ENCODE data around the gene TFAP2D.

TFAP2D gene

DNA sequence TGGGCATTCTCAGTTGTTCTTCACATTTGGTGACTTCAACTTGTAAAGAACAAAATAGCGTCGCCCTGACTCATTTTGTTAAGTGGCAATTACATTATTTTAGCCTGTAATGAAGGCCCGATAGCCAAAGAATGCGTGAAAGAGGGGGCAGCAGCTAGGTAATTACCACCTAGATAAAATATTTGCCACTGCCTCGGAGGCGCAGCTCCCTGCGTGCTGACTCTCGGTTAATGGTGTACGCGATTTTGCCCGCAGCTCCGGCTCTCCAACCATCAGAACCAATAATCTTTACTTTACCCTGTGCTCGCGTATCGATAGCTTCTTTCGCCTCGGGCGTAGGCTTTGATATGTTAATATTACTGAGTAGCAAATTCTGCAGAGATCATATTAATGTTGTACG lies 8.7 kb downstream of the TFAP2D start:
- no peak for DNase-seq

DNA sequence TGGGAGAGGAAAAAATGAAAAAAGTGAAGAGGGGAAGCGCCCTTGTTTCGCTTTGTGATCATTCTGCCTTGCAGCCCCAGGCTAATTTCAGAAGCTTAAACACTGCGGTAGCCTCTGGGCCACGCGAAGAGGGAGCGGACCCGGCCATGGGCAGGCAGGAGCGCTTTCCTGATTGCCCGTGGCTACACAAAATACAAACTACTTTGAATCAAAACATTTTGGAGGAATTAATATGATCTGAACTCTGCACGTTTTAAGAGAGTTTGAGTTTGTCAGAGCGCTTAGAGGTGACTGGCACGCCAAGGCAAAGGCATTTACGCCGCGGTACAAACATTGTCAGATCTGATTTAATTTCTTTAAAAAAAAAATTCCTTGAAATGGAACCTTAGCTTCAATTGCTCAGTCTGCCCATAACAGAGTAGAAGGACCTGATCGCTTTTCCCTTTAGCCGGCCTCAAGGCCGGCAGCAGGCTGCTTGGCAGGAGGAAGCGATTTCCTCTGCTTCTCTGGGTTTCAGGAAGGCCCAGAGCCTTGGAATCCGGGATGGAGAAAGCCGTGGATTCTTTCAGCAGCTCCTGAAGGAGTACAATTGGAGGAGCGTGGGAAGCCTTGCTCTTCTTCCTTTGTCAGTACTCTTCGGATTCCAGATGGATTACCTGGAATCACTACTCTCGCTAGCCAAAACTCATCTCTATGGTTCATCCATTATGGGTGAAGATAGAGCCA lies 9.7 kb downstream of the TFAP2D start:
- DNase-seq: no peak

- no peak for DNase-seq
Observed at GRCh38 chr6:50724381-50725124, 11.2 kb downstream of the TFAP2D start.

DNA sequence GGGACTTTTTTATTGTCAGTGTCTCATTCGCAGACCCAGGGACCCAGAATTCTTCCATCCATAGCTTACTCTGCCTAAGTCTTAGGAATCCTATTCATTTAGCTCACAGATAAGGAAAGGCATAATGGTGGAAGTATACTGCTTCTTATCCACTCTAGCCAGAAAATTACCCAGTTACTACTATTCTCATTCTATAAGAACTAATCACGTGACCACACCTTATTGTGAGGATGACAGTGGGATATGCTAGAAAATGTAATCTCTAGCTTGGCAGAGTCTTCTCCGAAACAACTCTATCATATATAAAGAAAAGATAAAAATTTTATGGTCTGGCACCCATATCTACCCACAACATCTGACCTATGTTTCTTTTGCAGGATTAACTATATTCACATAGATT lies 21.2 kb downstream of the TFAP2D start:
- no peak for DNase-seq

GRCh38 chr6:50742161-50742560 lies 28.8 kb downstream of the TFAP2D start:
- DNase-seq: no peak

DNA sequence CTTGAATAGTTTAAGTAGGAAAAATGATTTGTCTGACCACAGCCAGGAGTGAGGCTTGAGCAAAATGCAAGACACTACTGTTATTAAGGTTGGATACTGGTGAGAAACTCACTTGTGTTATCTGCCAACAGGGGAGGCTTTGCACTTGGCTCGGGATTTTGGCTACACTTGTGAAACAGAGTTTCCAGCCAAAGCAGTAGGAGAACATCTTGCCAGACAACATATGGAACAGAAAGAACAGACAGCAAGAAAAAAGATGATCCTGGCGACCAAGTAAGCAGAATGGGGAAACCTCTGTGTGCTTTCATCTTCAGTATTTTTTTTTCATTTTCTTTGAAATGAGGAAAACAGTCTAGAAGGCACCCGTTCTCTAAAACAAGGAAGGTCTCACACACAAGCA lies 31.6 kb downstream of the TFAP2D start:
- DNase-seq: no peak

DNA sequence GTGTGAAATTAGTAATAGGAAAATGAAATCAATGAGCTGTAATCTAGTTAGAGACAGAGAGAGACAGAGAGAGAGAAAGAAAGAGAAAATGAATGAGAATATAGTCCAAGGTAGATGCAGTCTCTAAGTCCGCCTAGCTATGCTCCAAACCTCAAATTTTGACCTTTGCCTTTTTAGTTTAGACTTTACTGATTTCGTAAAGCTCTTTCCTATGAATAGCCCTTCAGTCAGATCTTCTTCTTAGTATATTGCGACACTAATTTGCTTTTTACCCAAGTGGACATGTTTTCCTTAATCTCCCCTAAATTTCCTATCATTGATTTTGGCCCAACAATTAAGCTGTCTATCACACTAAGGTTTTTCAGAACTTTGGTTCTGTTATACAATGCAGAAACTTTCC lies 49.5 kb downstream of the TFAP2D start:
- no peak for DNase-seq

DNA sequence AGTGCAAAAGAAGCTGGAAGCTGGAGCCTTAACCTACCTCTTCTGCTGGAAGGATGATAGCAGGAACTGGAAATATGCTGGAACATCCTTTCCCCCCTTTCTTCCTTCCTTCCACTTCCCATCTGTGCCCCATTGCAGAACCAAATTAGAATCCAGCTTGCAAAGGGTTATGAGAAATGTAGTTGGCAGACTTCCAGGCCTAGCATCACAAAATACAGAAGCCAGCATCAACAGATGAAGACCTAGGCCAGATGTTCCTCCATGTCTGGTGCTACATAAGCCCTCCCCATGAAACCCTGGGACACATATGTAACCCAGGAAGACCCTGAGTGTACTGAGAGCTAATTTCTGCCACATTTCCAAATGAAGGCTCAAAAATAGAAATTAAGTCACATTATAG lies 65.4 kb downstream of the TFAP2D start:
- DNase-seq: no peak

DNA sequence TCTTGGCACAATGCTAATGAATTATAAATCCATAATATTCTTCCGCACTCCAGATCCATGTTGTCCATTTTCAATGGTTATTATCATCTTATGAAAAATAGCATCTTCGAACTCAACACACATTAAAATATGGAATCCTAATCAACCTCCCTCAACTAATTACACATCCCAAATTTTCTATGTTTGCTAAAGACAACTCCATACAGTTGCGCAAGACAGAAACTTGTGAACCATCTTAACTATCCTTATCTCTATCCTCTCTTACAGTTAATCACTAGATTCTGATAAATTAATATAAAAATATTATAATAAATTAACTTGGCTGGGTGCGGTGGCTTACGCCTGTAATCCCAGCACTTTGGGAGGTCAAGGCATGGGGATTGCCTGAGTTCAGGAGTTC lies 67.1 kb downstream of the TFAP2D start:
- DNase-seq: no peak

GRCh38 chr6:50785921-50786320 lies 72.6 kb downstream of the TFAP2D start:
- DNase-seq: no peak

DNA sequence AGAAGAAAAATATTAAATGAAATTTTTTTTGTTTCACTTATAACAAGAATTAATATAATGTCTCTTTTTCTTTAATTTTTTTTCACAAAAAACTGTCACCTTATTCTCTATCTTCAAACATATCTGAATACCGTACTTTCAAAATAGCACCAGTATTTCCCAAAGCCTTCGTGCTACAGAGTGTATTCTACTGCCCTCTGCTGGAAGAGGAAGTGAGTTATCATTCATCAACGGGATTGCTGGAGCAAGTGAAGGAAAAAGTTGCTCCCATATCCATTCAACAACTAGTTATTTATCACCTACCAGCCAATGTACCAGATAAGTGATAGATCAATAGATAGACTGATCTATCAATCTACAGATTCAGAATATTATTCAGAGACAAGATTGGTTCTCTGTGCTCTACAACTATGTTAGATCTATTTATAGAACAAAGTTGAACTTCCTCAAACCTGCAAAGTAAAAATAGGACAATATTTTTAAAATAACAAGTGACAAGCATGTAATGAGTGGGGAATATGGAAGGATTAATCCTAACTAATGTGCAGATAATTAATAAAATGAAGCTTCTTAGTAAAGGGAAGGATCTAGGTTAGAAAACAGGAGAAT lies 78.7 kb downstream of the TFAP2D start:
- no peak for DNase-seq

DNA sequence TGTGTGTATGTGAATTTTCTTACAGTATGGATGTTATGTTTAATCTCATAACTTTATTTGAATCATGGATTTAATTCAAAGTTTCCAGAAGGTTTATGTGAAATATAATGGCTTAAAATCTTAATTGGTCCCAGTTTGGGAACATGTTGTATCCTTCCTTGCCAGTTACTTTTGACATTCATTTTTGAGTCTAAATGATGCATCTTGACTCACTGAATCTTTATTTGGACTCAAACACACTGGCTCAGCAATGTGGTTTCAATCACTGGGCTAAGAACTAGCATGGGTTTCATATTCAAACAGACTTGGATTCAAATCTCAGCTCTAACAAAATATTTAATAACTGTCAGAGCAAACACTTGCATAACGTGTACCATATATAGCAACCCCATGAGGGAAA lies 79.4 kb downstream of the TFAP2D start:
- no peak for DNase-seq

DNA sequence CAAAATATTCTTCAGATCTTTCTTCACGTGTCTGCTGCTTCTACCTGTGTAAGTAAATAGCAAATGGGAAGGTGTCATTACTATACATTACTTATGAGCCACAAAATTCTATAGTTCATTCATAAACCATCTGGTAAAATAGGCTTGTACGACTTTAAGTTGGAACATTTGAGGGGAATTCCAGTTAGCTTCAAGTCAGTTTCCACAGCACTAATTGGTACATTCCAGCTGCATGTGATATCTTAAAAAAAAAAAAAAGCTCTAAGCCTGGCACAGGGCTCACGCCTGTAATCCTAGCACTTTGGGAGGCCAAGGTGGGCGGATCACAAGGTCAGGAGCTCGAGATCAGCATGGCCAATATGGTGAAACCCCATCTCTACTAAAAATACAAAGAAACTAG lies 82.2 kb downstream of the TFAP2D start:
- no peak for DNase-seq

GRCh38 chr6:50804283-50804682 lies 91.0 kb downstream of the TFAP2D start:
- no peak for DNase-seq

DNA sequence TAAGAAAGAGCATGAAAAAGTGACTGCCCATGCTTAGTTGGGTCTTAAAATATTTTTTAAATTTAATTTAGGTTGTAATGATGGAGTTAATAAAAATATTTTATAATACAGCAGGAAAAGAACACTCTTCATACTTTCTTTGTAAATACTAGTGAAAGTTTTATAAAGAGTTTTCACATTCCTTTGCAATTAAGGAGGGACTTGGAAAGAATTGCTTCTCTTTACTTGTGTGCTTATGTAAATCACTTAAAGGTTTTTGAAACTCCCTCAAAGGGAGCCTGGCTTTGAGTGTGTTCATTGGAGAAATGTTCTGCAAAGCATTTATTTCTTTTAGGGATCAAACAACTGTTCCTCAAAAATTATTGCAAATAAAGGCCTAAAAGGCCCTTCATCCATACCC lies 93.7 kb downstream of the TFAP2D start:
- DNase-seq: no peak

GRCh38 chr6:50815436-50816114 lies 102.2 kb downstream of the TFAP2D start:
- DNase-seq: no peak

DNA sequence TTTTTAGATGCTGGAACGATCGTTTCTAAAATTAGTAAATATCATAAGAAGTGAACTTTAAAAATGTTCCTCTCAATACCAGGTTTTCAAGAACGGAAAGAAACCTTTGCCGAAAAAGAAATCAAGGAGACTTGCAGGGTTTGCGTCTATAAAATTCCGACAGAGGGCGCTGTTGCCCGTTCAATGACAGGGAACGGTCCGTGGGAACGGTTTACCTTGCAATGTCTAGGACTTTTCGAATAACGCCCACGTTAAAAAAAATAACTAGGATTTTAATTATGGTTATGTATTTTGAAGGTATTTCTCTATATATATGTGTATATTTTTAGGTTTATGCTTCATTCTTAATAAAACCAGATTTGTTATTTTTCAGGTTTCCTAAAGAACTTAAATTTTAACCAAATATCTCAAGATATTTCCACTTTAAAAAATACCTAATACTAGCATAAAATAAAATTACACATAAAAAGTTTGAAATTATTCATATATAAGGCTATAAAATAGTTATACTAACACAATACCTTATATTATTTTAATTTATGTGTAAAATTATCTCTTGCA lies 102.9 kb downstream of the TFAP2D start:
- peak; percentile 54 for DNase-seq

DNA sequence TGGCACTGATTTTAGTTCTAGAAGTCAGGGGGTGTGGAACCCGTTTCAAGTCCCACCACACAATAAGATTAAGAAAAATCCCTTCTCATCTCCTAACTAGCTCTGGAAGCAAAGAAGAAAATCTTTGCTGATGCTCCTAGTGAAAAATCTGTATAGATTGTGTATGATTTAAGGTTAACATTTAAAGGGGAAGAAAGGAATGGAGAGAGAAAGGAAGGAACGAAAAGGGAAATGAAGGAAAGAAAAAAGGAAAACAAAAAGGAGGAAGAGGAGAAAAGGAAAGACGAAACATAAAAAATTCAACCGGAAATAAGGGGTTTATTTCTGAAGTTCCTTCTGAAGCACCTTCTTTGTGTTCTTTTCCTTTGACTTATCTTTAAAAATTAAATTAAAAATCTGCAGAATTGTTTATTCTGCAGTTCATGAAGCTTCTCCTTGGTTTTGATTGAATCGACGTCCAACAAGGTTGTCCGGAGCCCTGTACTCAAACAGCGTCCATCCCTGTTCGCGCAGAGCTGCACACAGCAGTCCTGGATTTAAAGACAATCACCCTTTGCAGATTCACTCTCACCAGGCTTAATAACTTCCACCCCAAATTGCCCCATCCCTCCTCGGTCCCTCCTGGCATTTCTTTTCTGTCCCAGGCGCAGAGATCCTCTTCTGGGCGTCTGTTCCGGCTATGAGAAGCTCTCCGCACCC lies 103.8 kb downstream of the TFAP2D start:
- no peak for DNase-seq

- no peak for DNase-seq
Observed at GRCh38 chr6:50817646-50817950, 104.3 kb downstream of the TFAP2D start.

GRCh38 chr6:50818020-50818419 lies 104.7 kb downstream of the TFAP2D start:
- DNase-seq: no peak

- DNase-seq: no peak
Observed at GRCh38 chr6:50818673-50819072, 105.3 kb downstream of the TFAP2D start, which contains the start of gene TFAP2B. TFAP2B (plus strand) TSS chr6:50818871; CDS start chr6:50818892, 21 bp downstream.

DNA sequence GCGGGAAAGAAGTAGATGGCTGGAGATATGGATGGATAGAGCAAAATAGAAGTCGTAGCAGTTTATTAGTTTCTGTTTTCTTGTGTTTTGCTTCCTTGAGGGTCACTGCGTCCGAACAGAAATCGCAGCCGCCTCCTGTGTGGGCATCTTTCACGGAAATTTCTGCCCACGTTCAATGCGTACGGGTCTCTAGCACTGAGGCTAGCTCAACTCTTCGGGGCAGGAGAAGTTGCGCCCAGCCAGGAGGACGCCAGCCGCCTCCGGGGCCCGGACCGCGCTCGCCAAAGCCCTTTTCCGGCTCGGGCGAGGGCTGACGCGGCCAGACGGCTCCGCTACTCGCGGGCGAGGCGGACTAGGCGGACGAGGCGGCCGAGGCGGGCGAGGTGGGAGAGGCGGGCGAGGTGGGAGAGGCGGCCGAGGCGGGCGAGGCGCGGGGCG lies 106.2 kb downstream of the TFAP2D start:
- no peak for DNase-seq

Measured in T1000 (cell line).